ENCODE measurements around the gene CAPN5.

- TF ChIP-seq POLR2A (IDR thresholded peaks at IDR 0.05; ENCODE audit: extremely low read depth, insufficient read length) (no peak), CTCF (IDR thresholded peaks at IDR 0.05; ENCODE audit: low read depth, low read length) (no peak)
Observed at GRCh38 chr11:77110836-77111235, 44.1 kb downstream of the CAPN5 start.

Measured in NB4 (cell line).